WTC11 (cell line): ENCODE results near the gene CD276.

Experiments
- GABPB1 ChIP-seq: sonication (generic); formaldehyde crosslinking; IDR thresholded peaks from 2 replicates; pipeline ENCODE4 v1.8.1; 2023; ENCODE audit warnings: mild to moderate bottlenecking, missing genetic modification reagents
- JUN ChIP-seq: sonication (generic); formaldehyde crosslinking; IDR thresholded peaks from 2 replicates; pipeline ENCODE4 v1.8.0; 2023; ENCODE audit warnings: mild to moderate bottlenecking, missing genetic modification reagents
- KAT7 ChIP-seq: sonication (generic); formaldehyde crosslinking; IDR thresholded peaks from 2 replicates; pipeline ENCODE4 v1.8.1; 2023; ENCODE audit warnings: missing genetic modification reagents, mild to moderate bottlenecking, borderline replicate concordance
- SP1 ChIP-seq: sonication (generic); formaldehyde crosslinking; conservative IDR thresholded peaks from 2 replicates; pipeline ENCODE4 v1.8.1; 2022; ENCODE audit warnings: missing genetic modification reagents
- TEAD1 ChIP-seq: sonication (generic); formaldehyde crosslinking; IDR thresholded peaks from 2 replicates; pipeline ENCODE4 v1.8.0; 2022; ENCODE audit warnings: mild to moderate bottlenecking, missing genetic modification reagents
- ZNF317 ChIP-seq: sonication (generic); formaldehyde crosslinking; IDR thresholded peaks from 2 replicates; pipeline ENCODE4 v1.8.1; 2023; ENCODE audit warnings: low read depth, mild to moderate bottlenecking, moderate library complexity, missing genetic modification reagents, borderline replicate concordance
- TF ChIP-seq, protein P1 (sequence below): fragments of 200-600 bp; IDR thresholded peaks from 2 replicates; pipeline ENCODE4 v1.8.0; 2022; ENCODE audit warnings: antibody characterized with exemption
- TF ChIP-seq, protein P2 (sequence below): sonication (generic); formaldehyde crosslinking; IDR thresholded peaks from 2 replicates; pipeline ENCODE4 v1.8.1; 2023; ENCODE audit warnings: mild to moderate bottlenecking, missing genetic modification reagents, borderline replicate concordance
- TF ChIP-seq, protein P3 (sequence below): fragments of 250-450 bp; sonication (Bioruptor Pico); conservative IDR thresholded peaks from 2 replicates; pipeline ENCODE4 v1.9.0; 2021; ENCODE audit warnings: mild to moderate bottlenecking
- TF ChIP-seq, protein P4 (sequence below): sonication (generic); formaldehyde crosslinking; IDR thresholded peaks from 2 replicates; pipeline ENCODE4 v1.8.0; 2022; ENCODE audit warnings: mild to moderate bottlenecking, missing genetic modification reagents

DNA sequence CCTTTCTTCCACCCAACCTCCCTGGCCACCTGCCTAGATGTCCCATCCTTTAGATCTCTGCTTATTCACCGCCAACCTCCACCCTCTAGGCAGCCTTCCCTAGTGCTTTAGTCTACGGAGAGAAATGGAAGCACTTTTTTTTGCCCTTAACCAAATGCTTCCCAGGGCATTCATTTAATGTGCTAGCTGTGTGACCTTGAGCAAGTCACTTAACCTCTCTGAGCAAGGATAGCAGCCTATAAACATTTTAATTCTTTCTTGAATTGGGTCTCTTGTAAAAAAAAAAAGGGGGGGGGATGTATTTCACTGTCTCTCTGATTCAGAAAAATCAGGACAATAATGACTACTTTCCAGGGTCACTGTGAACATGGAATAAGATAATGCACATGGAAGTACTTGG, 72.2 kb downstream of the CD276 start:
- TF ChIP-seq, protein P1, sequence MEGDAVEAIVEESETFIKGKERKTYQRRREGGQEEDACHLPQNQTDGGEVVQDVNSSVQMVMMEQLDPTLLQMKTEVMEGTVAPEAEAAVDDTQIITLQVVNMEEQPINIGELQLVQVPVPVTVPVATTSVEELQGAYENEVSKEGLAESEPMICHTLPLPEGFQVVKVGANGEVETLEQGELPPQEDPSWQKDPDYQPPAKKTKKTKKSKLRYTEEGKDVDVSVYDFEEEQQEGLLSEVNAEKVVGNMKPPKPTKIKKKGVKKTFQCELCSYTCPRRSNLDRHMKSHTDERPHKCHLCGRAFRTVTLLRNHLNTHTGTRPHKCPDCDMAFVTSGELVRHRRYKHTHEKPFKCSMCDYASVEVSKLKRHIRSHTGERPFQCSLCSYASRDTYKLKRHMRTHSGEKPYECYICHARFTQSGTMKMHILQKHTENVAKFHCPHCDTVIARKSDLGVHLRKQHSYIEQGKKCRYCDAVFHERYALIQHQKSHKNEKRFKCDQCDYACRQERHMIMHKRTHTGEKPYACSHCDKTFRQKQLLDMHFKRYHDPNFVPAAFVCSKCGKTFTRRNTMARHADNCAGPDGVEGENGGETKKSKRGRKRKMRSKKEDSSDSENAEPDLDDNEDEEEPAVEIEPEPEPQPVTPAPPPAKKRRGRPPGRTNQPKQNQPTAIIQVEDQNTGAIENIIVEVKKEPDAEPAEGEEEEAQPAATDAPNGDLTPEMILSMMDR = no peak
- TF ChIP-seq, protein P2, sequence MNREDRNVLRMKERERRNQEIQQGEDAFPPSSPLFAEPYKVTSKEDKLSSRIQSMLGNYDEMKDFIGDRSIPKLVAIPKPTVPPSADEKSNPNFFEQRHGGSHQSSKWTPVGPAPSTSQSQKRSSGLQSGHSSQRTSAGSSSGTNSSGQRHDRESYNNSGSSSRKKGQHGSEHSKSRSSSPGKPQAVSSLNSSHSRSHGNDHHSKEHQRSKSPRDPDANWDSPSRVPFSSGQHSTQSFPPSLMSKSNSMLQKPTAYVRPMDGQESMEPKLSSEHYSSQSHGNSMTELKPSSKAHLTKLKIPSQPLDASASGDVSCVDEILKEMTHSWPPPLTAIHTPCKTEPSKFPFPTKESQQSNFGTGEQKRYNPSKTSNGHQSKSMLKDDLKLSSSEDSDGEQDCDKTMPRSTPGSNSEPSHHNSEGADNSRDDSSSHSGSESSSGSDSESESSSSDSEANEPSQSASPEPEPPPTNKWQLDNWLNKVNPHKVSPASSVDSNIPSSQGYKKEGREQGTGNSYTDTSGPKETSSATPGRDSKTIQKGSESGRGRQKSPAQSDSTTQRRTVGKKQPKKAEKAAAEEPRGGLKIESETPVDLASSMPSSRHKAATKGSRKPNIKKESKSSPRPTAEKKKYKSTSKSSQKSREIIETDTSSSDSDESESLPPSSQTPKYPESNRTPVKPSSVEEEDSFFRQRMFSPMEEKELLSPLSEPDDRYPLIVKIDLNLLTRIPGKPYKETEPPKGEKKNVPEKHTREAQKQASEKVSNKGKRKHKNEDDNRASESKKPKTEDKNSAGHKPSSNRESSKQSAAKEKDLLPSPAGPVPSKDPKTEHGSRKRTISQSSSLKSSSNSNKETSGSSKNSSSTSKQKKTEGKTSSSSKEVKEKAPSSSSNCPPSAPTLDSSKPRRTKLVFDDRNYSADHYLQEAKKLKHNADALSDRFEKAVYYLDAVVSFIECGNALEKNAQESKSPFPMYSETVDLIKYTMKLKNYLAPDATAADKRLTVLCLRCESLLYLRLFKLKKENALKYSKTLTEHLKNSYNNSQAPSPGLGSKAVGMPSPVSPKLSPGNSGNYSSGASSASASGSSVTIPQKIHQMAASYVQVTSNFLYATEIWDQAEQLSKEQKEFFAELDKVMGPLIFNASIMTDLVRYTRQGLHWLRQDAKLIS (CRISPR knock-in tag) = no peak
- TF ChIP-seq TEAD1 (CRISPR knock-in tag) = no peak
- TF ChIP-seq KAT7 = no peak
- TF ChIP-seq SP1 = no peak
- TF ChIP-seq ZNF317 (CRISPR knock-in tag) = no peak
- TF ChIP-seq, protein P3, sequence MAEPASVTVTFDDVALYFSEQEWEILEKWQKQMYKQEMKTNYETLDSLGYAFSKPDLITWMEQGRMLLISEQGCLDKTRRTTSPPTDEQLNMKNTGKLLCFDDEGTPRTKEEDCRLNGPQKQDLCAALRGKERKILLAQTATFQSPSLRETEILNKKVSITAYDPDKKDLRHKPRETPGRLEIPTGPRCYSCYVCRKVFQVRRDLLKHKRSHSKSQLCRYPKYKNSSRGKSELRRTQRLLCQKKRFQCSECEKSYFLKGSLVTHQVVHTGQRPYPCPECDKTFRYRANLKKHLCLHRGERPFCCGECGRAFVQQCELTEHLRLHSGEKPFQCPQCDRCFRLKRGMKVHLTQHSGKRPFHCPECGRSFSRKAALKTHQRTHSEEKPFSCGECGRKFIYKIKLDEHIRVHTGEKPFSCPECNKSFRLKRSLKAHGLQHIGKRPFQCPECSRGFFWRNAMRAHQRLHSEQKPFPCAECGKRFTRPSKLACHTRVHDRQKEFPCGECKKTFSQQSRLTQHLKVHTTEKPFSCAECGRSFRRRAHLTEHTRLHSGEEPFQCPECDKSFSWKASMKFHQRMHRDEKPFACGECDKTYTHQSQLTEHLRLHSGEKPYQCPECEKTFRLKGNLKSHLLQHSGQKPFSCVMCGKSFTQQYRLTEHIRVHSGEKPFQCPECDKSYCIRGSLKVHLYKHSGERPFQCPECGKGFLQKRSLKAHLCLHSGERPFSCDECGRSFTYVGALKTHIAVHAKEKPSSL = no peak
- no peak for TF ChIP-seq GABPB1
- TF ChIP-seq, protein P4, sequence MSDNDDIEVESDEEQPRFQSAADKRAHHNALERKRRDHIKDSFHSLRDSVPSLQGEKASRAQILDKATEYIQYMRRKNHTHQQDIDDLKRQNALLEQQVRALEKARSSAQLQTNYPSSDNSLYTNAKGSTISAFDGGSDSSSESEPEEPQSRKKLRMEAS = no peak
- no peak for TF ChIP-seq JUN (CRISPR knock-in tag)
